GM12891 (cell line): ENCODE measurements around the gene SGSM1.

Experiments
- POLR2A ChIP-seq: IDR thresholded peaks from 2 replicates; pipeline ENCODE4 v1.6.1; 2011; ENCODE audit warnings: low read depth, low read length, control low read depth
- TAF1 ChIP-seq: IDR thresholded peaks from 2 replicates; pipeline ENCODE4 v1.6.1; 2011; ENCODE audit warnings: low read depth, low read length, control low read depth

GRCh38 chr22:24801901-24802465 lies 4.0 kb upstream of the SGSM1 start:
- no peak for TF ChIP-seq POLR2A
- no peak for TF ChIP-seq TAF1
